Medulla oblongata (tissue), 1 donor: Measurements from ENCODE around the gene PRR3.
A peak's percentile ranks its signal among the peaks of the same experiment; 100 is the strongest.

Experiments
- DNase-seq: peaks from one replicate; pipeline ENCODE4 v3.0.0-alpha.2; 2015; ENCODE audit errors: extremely low spot score

Gene PRR3

DNA sequence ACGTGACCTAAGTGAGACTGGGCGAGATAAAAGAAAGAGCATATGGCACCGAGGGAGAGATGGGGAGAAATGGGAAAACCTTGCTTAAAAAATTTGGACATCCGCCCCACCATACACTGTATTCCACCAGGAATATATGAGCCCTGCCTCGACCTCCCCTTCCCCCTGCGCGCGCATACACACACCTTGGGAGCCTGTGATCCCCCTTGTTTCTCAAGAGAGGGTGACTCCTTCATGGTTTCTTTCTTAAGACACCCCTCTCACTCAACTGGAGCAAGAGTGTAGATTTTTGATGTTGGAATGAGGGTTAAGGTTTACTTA is 14.6 kb downstream of the PRR3 start:
- no peak for DNase-seq

GRCh38 chr6:30572148-30572547 is 15.1 kb downstream of the PRR3 start:
- no peak for DNase-seq

DNA sequence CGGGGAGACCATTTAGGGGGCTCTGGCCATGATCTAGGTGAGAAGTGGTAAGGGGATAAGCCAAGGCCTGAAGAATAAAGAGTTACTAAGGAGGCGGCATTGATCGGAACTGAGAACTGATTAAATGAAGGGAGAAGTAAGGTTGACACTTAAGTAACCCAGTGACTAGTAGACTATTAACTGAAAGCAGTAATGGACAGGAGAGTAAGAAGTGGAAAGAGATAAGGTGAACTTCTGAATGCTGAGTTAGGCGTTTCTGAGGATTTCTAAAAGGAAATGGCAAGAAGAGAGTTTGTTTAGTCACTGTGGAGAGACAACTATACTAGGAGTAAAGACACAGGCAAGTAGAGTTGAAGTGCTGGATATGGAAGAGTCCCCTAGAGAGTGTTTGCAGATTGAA is 16.0 kb downstream of the PRR3 start:
- no peak for DNase-seq

DNA sequence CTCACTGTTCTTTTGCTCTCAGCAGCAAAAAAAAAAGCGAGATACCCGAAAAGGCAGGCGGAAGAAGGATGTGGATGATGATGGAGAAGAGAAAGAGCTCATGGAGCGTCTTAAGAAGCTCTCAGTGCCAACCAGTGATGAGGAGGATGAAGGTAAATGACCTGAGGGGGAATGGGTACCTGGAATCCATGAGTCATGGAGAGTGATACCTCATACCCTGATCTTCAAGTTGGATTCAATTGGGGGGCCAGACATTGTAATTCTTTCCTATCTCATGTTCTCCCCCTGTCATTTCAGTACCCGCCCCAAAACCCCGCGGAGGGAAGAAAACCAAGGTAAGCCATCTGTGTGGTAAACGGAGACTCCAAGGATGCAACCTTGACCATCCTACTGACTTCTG is 21.0 kb downstream of the PRR3 start:
- DNase-seq = no peak

- DNase-seq = no peak
Observed at GRCh38 chr6:30583921-30584320, 26.8 kb downstream of the PRR3 start.

DNA sequence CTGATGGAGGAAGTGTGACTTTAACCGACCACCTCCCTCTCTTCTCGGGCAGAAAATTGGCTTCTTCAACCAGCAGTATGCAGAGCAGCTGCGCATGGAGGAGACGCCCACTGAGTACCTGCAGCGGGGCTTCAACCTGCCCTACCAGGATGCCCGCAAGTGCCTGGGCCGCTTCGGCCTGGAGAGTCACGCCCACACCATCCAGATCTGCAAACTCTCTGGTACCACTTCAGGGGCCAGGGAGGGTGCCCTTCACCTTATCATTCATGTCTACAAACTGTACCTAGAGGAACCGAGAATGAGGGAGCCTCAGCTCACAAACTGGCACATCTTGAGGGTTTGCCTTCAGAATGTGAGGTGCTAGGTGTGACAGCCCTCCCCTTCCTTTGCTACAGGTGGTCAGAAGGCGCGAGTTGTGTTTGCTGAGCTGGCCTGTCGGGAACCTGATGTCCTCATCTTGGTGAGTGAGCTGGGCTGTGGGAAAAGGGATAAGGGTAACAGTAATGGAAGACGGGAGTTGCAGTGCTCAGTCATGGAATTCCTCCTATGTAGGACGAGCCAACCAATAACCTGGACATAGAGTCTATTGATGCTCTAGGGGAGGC is 32.8 kb downstream of the PRR3 start:
- no peak for DNase-seq

DNA sequence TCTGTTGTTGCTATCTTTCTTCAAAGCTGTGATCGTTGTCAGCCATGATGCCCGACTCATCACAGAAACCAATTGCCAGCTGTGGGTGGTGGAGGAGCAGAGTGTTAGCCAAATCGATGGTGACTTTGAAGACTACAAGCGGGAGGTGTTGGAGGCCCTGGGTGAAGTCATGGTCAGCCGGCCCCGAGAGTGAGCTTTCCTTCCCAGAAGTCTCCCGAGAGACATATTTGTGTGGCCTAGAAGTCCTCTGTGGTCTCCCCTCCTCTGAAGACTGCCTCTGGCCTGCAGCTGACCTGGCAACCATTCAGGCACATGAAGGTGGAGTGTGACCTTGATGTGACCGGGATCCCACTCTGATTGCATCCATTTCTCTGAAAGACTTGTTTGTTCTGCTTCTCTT is 33.4 kb downstream of the PRR3 start:
- no peak for DNase-seq

DNA sequence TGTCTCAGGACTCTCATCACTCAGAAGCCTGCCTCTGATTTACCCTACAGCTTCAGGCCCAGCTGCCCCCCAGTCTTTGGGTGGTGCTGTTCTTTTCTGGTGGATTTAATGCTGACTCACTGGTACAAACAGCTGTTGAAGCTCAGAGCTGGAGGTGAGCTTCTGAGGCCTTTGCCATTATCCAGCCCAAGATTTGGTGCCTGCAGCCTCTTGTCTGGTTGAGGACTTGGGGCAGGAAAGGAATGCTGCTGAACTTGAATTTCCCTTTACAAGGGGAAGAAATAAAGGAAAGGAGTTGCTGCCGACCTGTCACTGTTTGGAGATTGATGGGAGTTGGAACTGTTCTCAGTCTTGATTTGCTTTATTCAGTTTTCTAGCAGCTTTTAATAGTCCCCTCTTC is 33.9 kb downstream of the PRR3 start:
- no peak for DNase-seq

- DNase-seq = no peak
Observed at GRCh38 chr6:30592287-30592686, 35.2 kb downstream of the PRR3 start.

DNA sequence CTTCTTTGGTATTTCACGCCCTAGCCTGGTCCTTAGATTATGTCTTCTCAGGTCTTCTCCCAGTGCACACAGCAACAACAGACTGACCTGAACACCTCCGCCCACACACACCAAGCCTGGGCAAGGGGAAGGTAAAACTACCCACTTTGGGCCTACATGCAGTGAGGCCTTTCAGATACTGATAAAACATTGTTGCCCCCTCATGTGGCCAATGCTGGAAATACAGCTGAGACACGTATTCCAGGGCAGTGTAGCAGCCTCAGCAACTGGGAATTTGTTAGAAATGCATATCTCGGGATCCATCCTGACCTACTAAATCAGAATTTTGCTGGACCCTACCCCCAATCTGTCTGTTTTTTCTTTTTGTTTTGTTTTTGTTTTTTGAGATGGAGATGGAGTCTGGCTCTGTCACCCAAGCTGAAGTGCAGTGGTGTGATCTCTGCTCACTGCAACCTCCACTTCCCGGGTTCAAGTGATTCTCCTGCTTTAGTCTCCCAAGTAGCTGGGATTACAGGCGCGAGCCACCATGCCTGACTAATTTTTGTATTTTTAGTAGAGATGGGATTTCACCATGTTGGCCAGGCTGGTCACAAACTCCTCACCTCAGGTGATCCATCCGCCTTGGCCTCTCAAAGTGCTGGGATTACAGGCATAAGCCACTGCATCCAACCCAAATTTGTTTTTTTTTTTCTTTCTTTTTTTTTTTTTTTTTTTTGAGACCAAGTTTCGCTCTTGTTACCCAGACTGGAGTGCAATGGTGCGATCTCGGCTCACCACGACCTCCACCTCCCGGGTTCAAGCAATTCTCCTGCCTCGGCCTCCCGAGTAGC is 40.4 kb downstream of the PRR3 start:
- peak; percentile 81 for DNase-seq

GRCh38 chr6:30598912-30599624 is 42.0 kb downstream of the PRR3 start:
- no peak for DNase-seq

DNA sequence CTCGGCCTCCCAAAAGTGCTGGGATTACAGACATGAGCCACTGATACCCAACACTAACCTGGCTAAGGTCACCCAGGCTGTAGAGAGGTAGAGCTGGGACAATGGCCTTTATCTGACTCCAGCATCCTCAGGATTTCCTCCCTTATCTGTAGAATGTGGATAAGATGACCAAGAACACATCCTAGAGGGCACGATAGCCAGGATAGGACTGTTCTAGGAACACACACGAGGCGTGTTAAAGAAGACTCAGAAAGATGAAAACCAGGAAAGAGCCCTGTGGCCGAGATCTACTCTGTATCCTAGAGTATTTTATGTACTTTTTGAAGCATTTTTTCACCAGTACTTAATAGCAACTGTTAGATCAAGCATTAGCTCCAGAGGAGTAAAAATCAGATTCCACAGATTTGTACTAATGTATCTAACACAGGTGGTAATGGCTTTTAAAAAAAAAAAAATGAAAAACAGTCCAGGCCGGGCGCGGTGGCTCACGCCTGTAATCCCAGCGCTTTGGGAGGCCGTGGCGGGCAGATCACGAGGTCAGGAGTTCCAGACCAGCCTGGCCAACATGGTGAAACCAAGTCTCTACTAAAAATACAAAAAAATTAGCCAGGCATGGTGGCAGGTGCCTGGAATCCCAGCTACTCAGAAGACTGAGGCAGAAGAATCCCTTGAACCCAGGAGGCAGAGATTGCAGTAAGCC is 42.7 kb downstream of the PRR3 start:
- no peak for DNase-seq

GRCh38 chr6:30600451-30600961 is 43.4 kb downstream of the PRR3 start:
- peak; percentile 22 for DNase-seq

DNA sequence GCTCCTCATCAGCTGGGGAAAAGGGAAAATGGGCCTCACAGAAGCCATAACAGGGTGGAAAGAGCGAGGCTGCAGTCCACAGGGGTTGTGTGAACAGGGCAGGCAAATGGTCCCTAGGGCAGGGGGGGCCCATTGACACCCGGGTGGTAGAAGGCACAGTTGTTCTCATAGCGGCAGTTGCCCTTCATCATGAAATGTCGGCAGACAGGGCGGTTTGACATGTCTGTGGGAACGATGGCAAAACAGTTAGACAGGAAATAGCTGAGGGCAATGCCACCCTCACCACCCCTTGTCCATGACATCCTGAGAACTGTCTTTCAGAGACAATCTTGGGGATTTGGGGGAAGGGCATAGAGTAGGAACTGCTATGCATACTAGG is 44.3 kb downstream of the PRR3 start:
- no peak for DNase-seq

GRCh38 chr6:30601815-30602641 is 44.9 kb downstream of the PRR3 start:
- no peak for DNase-seq

DNA sequence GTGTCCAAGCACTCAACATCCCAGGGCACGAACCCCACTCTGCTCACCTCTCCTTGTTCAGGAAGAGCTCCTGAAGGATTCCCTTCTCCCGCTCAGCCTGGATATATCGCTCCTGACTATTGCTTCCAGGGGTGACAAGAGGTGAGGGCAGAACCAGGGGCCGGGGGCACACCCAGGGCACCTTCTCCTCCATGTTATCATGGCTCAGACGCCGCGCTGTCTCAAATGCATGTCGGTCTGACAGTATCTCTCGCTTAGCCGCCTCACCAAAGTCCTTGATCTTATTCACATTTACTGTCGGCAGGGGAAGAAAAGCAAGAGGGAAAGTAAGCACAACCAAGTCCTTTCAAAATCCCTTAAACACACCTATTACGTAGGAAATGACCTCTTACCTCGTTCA is 46.9 kb downstream of the PRR3 start:
- no peak for DNase-seq

DNA sequence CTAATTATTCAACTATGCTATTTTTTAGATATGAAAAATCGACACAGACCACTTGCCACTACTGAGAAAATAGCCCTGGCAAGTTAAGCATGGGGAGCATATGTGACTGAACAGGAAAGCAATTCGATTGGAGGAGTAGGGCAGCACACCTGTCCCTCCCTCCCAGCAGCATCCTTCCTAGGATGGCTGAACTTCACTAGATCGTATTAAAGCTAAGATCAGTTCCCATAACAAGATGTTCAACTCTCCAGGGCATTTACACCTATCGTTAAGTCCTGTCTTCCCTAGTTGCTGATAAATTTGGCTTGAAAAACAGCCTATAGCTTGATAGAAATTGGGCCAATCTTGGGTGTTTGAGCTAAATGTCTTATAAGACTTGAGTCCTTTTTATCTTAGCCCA is 53.0 kb downstream of the PRR3 start:
- DNase-seq = no peak

DNA sequence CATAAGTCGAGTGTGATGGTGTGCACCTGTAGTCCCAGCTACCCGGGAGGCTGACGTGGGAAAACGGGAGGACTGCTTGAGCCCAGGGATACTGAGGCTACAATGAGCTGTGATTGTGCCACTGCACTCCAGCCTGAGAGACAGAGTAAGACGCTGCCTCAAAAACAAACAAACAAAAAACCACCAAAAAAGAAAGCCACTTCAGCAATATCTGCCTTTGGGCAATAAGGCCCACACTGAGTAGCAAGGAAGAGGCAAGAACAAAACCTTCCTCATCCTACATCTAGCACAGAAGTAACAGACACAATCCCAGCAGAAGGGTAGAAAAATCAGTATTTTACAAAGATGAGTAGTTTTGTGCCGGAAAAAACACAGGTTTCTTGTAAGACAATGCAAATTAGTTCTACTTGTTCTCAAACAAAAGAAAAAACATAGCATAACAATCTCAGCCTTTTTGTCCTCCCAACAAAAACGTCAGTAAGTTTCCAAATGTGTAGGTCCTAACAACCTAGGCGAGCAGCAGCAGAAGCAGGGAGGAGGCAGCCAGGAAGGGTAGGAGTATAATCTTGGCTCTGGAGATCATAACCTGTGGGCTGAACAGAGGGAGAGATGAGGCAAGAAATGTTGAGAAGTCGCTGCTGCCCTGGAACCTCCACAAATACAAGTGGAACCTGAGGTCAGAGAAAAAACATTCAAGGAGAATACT is 54.2 kb downstream of the PRR3 start:
- DNase-seq = no peak

DNA sequence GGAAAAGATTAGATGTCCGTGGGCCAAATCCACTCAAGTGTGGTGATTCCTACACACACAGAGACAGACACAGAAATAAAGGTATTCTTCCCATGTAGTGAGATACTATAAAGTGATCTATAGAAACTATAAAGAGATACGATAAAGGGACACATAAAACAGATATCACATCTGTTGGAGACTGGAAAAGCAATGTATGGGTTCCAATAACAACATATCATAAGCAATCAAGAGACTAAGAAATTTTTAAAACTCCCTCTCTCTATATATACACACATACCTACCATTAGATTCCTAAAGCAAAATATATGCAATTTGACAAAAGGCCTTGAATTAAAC is 54.7 kb downstream of the PRR3 start:
- DNase-seq = no peak

GRCh38 chr6:30612213-30612612 is 55.1 kb downstream of the PRR3 start:
- no peak for DNase-seq

DNA sequence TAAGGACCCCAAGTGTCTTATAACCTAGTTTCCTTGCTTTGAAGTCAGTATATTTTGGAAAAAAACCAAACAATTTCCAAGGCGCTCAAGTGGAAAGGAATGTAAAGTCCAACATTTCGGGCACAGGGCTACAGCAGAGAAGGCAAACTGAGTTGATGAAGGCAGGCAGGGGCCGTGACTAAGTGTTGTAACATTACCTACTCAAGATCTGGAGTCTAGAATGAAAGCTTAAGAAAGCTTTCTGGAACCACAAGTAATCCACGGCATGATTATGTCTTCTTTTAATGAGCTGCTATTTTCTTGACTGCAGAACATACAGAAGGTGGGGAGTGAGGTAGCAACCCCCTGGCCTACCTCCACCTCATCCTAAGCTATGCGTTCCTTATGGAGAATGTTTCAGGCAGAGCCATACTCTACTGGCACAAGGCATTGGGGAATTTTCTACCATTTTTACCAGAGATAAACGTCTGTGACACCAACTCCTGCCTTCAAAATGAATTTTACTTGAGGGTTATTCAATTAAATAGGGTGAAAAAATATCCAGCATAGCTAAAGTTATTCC is 55.7 kb downstream of the PRR3 start:
- no peak for DNase-seq
